Measurements from ENCODE around the gene AFF2.

DNA sequence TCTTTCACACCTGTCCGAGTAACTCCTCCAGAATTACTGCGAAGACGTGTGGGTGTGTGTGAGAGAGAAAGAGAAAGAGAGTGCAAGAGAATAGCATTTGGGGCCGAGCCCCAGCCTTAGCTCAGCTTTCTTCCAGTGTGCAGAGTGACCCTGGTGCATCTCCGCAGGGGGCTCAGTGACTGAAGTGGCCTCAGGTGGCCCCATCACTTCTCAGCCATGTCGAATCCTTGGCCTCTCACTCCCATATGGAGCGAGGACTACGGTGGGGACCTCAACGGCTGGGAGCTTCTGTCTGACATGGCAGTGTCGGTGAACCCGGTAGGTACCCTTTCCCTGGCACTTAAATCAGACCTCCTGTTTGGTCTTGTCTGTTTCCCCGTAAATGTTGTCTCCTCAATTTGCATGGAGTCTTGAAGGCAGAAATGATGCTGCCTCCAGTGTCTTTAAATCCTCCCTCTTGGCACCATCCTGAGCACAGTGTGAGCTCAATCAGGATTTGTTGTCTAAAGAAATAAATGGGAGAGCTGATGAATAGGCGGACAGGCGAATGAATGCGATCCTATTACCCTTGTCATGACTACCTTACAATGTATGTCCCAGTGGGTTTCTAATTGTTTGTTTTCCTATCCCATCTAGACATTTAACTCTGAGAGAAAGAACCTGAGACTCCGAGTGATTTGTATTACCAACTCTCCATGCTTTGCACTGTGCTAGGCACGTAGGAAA is 305.9 kb downstream of the AFF2 start:
- TF ChIP-seq PPARA (CRISPR knock-in tag; IDR thresholded peaks at IDR 0.05; ENCODE audit: borderline replicate concordance) = no peak
- TF ChIP-seq, protein P1, sequence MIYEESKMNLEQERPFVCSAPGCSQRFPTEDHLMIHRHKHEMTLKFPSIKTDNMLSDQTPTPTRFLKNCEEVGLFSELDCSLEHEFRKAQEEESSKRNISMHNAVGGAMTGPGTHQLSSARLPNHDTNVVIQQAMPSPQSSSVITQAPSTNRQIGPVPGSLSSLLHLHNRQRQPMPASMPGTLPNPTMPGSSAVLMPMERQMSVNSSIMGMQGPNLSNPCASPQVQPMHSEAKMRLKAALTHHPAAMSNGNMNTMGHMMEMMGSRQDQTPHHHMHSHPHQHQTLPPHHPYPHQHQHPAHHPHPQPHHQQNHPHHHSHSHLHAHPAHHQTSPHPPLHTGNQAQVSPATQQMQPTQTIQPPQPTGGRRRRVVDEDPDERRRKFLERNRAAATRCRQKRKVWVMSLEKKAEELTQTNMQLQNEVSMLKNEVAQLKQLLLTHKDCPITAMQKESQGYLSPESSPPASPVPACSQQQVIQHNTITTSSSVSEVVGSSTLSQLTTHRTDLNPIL (CRISPR knock-in tag; IDR thresholded peaks at IDR 0.05; ENCODE audit: low read depth) = no peak
- no peak for TF ChIP-seq POU6F1 (CRISPR knock-in tag; IDR thresholded peaks at IDR 0.05; ENCODE audit: borderline replicate concordance, low read depth)
- TF ChIP-seq ZNF8 (CRISPR knock-in tag; IDR thresholded peaks at IDR 0.05) = no peak
- TF ChIP-seq RARB (CRISPR knock-in tag; IDR thresholded peaks at IDR 0.05) = no peak
- TF ChIP-seq, protein P2, sequence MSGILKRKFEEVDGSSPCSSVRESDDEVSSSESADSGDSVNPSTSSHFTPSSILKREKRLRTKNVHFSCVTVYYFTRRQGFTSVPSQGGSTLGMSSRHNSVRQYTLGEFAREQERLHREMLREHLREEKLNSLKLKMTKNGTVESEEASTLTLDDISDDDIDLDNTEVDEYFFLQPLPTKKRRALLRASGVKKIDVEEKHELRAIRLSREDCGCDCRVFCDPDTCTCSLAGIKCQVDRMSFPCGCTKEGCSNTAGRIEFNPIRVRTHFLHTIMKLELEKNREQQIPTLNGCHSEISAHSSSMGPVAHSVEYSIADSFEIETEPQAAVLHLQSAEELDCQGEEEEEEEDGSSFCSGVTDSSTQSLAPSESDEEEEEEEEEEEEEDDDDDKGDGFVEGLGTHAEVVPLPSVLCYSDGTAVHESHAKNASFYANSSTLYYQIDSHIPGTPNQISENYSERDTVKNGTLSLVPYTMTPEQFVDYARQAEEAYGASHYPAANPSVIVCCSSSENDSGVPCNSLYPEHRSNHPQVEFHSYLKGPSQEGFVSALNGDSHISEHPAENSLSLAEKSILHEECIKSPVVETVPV (CRISPR knock-in tag; IDR thresholded peaks at IDR 0.05) = no peak
- TF ChIP-seq PATZ1 (CRISPR knock-in tag; IDR thresholded peaks at IDR 0.05; ENCODE audit: borderline replicate concordance) = no peak
